IMR-90 (cell line): Measurements from ENCODE around the gene DLL1. TPM values are rescaled to one million over a fixed set of nuclear protein-coding genes. Genes with fewer than 3 reads are reported as not detected.

ENCODE experiments used
- ATAC-seq: fragments of 200-7000 bp; cut with Tn5 transposase; 2 replicates; pipeline ENCODE4 v1.9.1; 2020; ENCODE audit warnings: low read depth, mild to moderate bottlenecking, moderate library complexity
- BruUV-seq: library from RNA; stranded (reverse); fragments of 400-500 nt; replicated peaks from 2 replicates; lab custom pipeline; 2021; lab: Mats Ljungman, UMichigan
- CTCF ChIA-PET: fragments of 300-600 bp; formaldehyde crosslinking; extraction: SDS; loops from one replicate; lab custom pipeline; 2021; ENCODE audit warnings: antibody characterized with exemption; lab: Yijun Ruan, JAX
- POLR2A ChIA-PET: fragments of 300-600 bp; sonication (Branson Sonifier 250); formaldehyde crosslinking; loops from one replicate; lab custom pipeline; 2022; ENCODE audit warnings: antibody characterized with exemption; ENCODE audit not compliant: unreplicated experiment; lab: Charles Lee
- DNase-seq: peaks from one replicate; pipeline ENCODE4 v3.0.0; 2013
- H2AFZ ChIP-seq: replicated peaks from 2 replicates; pipeline ENCODE3; 2013; ENCODE audit warnings: low read length, mild to moderate bottlenecking; ENCODE audit not compliant: poor library complexity
- H2AK5ac ChIP-seq: 2 replicates; pipeline ENCODE4 v1.6.1; 2013; ENCODE audit warnings: low read depth, low read length, inconsistent platforms
- H2AK9ac ChIP-seq: replicated peaks from 2 replicates; pipeline ENCODE3; 2013; ENCODE audit warnings: mild to moderate bottlenecking, low read depth, low read length, moderate library complexity; ENCODE audit not compliant: poor library complexity
- H2BK120ac ChIP-seq: 2 replicates; pipeline ENCODE4 v1.6.1; 2013; ENCODE audit warnings: low read depth, low read length, inconsistent platforms
- H2BK15ac ChIP-seq: 3 replicates; pipeline ENCODE4 v1.6.1; 2013; ENCODE audit warnings: low read depth, low read length, inconsistent platforms
- H2BK20ac ChIP-seq: 2 replicates; pipeline ENCODE4 v1.6.1; 2013; ENCODE audit warnings: low read depth, mild to moderate bottlenecking, inconsistent platforms, low read length, moderate library complexity
- H2BK5ac ChIP-seq: 2 replicates; pipeline ENCODE4 v1.6.1; 2013; ENCODE audit warnings: mild to moderate bottlenecking, low read depth, low read length, inconsistent platforms; ENCODE audit not compliant: poor library complexity, severe bottlenecking
- H3K14ac ChIP-seq: replicated peaks from 2 replicates; pipeline ENCODE4 v1.6.1; 2013; ENCODE audit warnings: low read depth, low read length, inconsistent platforms
- H3K18ac ChIP-seq: 2 replicates; pipeline ENCODE4 v1.6.1; 2013; ENCODE audit warnings: low read depth, low read length, control low read depth
- H3K23ac ChIP-seq: 2 replicates; pipeline ENCODE4 v1.6.1; 2013; ENCODE audit warnings: low read depth, low read length, inconsistent platforms
- H3K27ac ChIP-seq: 2 replicates; pipeline ENCODE4 v1.5.1; 2013; ENCODE audit warnings: mild to moderate bottlenecking, control low read depth, low read length; ENCODE audit not compliant: insufficient read depth
- H3K27me3 ChIP-seq: 2 replicates; pipeline ENCODE4 v1.6.1; 2013; ENCODE audit warnings: low read length; ENCODE audit not compliant: control insufficient read depth, insufficient read depth
- H3K36me3 ChIP-seq: 2 replicates; pipeline ENCODE4 v1.6.1; 2013; ENCODE audit warnings: low read length, mixed read lengths; ENCODE audit not compliant: control insufficient read depth, insufficient read depth
- H3K4ac ChIP-seq: 2 replicates; pipeline ENCODE4 v1.6.1; 2013; ENCODE audit warnings: low read depth, low read length, inconsistent platforms
- H3K4me1 ChIP-seq: 2 replicates; pipeline ENCODE4 v1.6.1; 2013; ENCODE audit warnings: low read length, mixed read lengths; ENCODE audit not compliant: control insufficient read depth, insufficient read depth
- H3K4me2 ChIP-seq: 2 replicates; pipeline ENCODE4 v1.6.1; 2013; ENCODE audit warnings: low read depth, mild to moderate bottlenecking, control low read depth, low read length, moderate library complexity
- H3K4me3 ChIP-seq: 2 replicates; pipeline ENCODE4 v1.5.1; 2013; ENCODE audit warnings: low read depth, mild to moderate bottlenecking, control low read depth, low read length, moderate library complexity; ENCODE audit not compliant: insufficient read depth
- H3K56ac ChIP-seq: 2 replicates; pipeline ENCODE4 v1.6.1; 2013; ENCODE audit warnings: low read length, inconsistent platforms; ENCODE audit not compliant: insufficient read depth; ENCODE audit errors: extremely low read depth
- H3K79me1 ChIP-seq, 2 experiments: 2 replicates each; pipeline ENCODE4 v1.6.1; 2013; ENCODE audit warnings: low read length in 2 of 2, inconsistent platforms in 1 of 2, low read depth in 1 of 2
- H3K9ac ChIP-seq: 2 replicates; pipeline ENCODE4 v1.6.1; 2013; ENCODE audit warnings: low read depth, low read length, control low read depth
- H3K9me1 ChIP-seq: 2 replicates; pipeline ENCODE4 v1.6.1; 2013; ENCODE audit warnings: low read length, inconsistent platforms; ENCODE audit not compliant: insufficient read depth
- H3K9me3 ChIP-seq: 2 replicates; pipeline ENCODE4 v1.6.1; 2013; ENCODE audit warnings: low read length; ENCODE audit not compliant: control insufficient read depth, insufficient read depth
- H4K20me1 ChIP-seq: 2 replicates; pipeline ENCODE4 v1.6.1; 2013; ENCODE audit warnings: low read length, inconsistent platforms; ENCODE audit not compliant: insufficient read depth
- H4K5ac ChIP-seq: 2 replicates; pipeline ENCODE4 v1.6.1; 2013; ENCODE audit warnings: mild to moderate bottlenecking, low read depth, low read length, control low read depth
- H4K8ac ChIP-seq, 2 experiments: 2 replicates each; pipeline ENCODE4 v1.6.1; 2013; ENCODE audit warnings: low read depth in 2 of 2, low read length in 2 of 2, control low read depth in 1 of 2, inconsistent platforms in 1 of 2
- H4K91ac ChIP-seq: 2 replicates; pipeline ENCODE4 v1.6.1; 2013; ENCODE audit warnings: low read depth, low read length, inconsistent platforms; ENCODE audit not compliant: insufficient read depth
- BHLHE40 ChIP-seq: fragments of 150-350 bp; IDR thresholded peaks from 2 replicates; pipeline ENCODE4 v1.6.1; 2016; ENCODE audit warnings: mild to moderate bottlenecking, low read depth, low read length
- CEBPB ChIP-seq: IDR thresholded peaks from 2 replicates; pipeline ENCODE4 v1.6.1; 2012; ENCODE audit warnings: low read depth, low read length, improper control_type of control experiment
- MAZ ChIP-seq: IDR thresholded peaks from 2 replicates; pipeline ENCODE4 v1.6.1; 2012; ENCODE audit warnings: low read depth, mild to moderate bottlenecking, low read length, improper control_type of control experiment, moderate library complexity, borderline replicate concordance
- MXI1 ChIP-seq: IDR thresholded peaks from 2 replicates; pipeline ENCODE4 v1.6.1; 2012; ENCODE audit warnings: low read depth, mild to moderate bottlenecking, low read length, moderate library complexity, borderline replicate concordance
- NFE2L2 ChIP-seq: fragments of 150-350 bp; IDR thresholded peaks from 2 replicates; pipeline ENCODE4 v1.6.1; 2016; ENCODE audit warnings: low read depth, mild to moderate bottlenecking, low read length
- POLR2A ChIP-seq: IDR thresholded peaks from 2 replicates; pipeline ENCODE4 v1.6.1; 2012; ENCODE audit warnings: mild to moderate bottlenecking, low read depth, low read length
- RCOR1 ChIP-seq: IDR thresholded peaks from 2 replicates; pipeline ENCODE4 v1.6.1; 2012; ENCODE audit warnings: mild to moderate bottlenecking, low read length, improper control_type of control experiment; ENCODE audit not compliant: insufficient replicate concordance
- USF2 ChIP-seq: fragments of 150-350 bp; IDR thresholded peaks from 2 replicates; pipeline ENCODE4 v1.6.1; 2017; ENCODE audit warnings: mild to moderate bottlenecking, antibody characterized with exemption, low read length, low read depth
- WGBS, 2 experiments: methylation state at CpG; one replicate each; pipeline versions ENCODE4 v1.1.5 to v1.1.7; 2013; ENCODE audit warnings: missing lambda C conversion rate in 2 of 2; ENCODE audit not compliant: insufficient read length in 1 of 2; ENCODE audit errors: extremely low coverage in 2 of 2; 5-methylcytosine and 5-hydroxymethylcytosine counted together
- dilution Hi-C: fragments of 300-500 bp; cut with HindIII; formaldehyde crosslinking; loops from one replicate; pipeline ENCODE4 v1.14.3; 2018; ENCODE audit warnings: low sequenced_read_pairs; ENCODE audit not compliant: unreplicated experiment
- in situ Hi-C: fragments of 300-500 bp; cut with MboI; formaldehyde crosslinking; loops from 3 replicates; pipeline ENCODE4 v1.14.3; 2019; ENCODE audit warnings: low sequenced_read_pairs, inconsistent platforms, mixed read lengths
- intact Hi-C: fragments of 100-400 bp; cut with micrococcal nuclease; formaldehyde crosslinking; loops from 2 replicates; pipeline ENCODE4 v1.10.0; 2022
- polyA plus RNA-seq, 3 experiments: library from polyadenylated mRNA; depleted of rRNA; stranded (reverse); fragments of >200 nt; gene quantifications; 2 replicates each; pipeline ENCODE4 v1.2.3, GENCODE V29; 2012; ENCODE audit warnings: low replicate concordance in 1 of 3
- total RNA-seq: library from RNA; depleted of rRNA; stranded (reverse); fragments of >200 nt; gene quantifications from 2 replicates; pipeline ENCODE4 v1.2.3, GENCODE V29; 2012
- TF ChIP-seq, protein P1 (sequence below): conservative IDR thresholded peaks from 2 replicates; pipeline ENCODE4 v1.5.1; 2012; ENCODE audit warnings: mild to moderate bottlenecking, low read depth, low read length, improper control_type of control experiment
- TF ChIP-seq, protein P2 (sequence below): fragments of 150-350 bp; IDR thresholded peaks from 2 replicates; pipeline ENCODE4 v1.6.1; 2016; ENCODE audit warnings: low read depth, mild to moderate bottlenecking, low read length, moderate library complexity, borderline replicate concordance

Gene DLL1
- total and polyA plus RNA-seq, 2 of the 4 experiments (the other 2 are of a cell fraction): under 0.01 to 0.31 TPM

- 92% methylated on average over 7 of the region's 21 CpGs; no CpG with 5 or more reads in 1 of the 2 experiments for WGBS, 2 experiments
- Histone ChIP-seq H3K79me1 (no peaks in the 10 kb centered on the region), H2BK120ac (no peak overlapping the region), H3K27me3 (no peaks in the 10 kb centered on the region; the same call in 1 of the 2 replicates), H2AK9ac (no peak overlapping the region), H4K20me1 (no peaks in the 10 kb centered on the region), H3K9me3 (no peaks in the 10 kb centered on the region), H2BK15ac (no peak overlapping the region), H3K9me1 (no peaks in the 10 kb centered on the region), H3K4me1 (no peaks in the 10 kb centered on the region), H2BK20ac (no peak overlapping the region), H4K91ac (no peak overlapping the region), H2AFZ (no peak overlapping the region), H3K9ac (no peak overlapping the region), H4K5ac (no peak overlapping the region), H2AK5ac (no peak overlapping the region), H3K18ac (no peak overlapping the region), H3K4me3 (no peak overlapping the region), H2BK5ac (no peak overlapping the region), H4K8ac (no peak overlapping the region), H3K36me3 (no peaks in the 10 kb centered on the region), H3K14ac (no peak overlapping the region), H3K23ac (no peak overlapping the region), H3K4me2 (no peak overlapping the region), H3K4ac (no peak overlapping the region), H3K56ac (no peak overlapping the region), H3K27ac (no peak overlapping the region)
- intact Hi-C loops: no loop called here
- no TSS peak for BruUV-seq
- ChIA-PET POLR2A (no interaction called here), CTCF (no interaction called here)
- no peak for DNase-seq
- dilution Hi-C loops: no loop called here
- ATAC-seq: no peak
- in situ Hi-C loops: no loop called here
- TF ChIP-seq, protein P1, sequence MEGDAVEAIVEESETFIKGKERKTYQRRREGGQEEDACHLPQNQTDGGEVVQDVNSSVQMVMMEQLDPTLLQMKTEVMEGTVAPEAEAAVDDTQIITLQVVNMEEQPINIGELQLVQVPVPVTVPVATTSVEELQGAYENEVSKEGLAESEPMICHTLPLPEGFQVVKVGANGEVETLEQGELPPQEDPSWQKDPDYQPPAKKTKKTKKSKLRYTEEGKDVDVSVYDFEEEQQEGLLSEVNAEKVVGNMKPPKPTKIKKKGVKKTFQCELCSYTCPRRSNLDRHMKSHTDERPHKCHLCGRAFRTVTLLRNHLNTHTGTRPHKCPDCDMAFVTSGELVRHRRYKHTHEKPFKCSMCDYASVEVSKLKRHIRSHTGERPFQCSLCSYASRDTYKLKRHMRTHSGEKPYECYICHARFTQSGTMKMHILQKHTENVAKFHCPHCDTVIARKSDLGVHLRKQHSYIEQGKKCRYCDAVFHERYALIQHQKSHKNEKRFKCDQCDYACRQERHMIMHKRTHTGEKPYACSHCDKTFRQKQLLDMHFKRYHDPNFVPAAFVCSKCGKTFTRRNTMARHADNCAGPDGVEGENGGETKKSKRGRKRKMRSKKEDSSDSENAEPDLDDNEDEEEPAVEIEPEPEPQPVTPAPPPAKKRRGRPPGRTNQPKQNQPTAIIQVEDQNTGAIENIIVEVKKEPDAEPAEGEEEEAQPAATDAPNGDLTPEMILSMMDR: no peak
- TF ChIP-seq CEBPB (no peak), RCOR1 (no peak), BHLHE40 (no peak), NFE2L2 (no peak), MAZ (no peak), USF2 (no peak), POLR2A (no peak), MXI1 (no peak)
- TF ChIP-seq, protein P2, sequence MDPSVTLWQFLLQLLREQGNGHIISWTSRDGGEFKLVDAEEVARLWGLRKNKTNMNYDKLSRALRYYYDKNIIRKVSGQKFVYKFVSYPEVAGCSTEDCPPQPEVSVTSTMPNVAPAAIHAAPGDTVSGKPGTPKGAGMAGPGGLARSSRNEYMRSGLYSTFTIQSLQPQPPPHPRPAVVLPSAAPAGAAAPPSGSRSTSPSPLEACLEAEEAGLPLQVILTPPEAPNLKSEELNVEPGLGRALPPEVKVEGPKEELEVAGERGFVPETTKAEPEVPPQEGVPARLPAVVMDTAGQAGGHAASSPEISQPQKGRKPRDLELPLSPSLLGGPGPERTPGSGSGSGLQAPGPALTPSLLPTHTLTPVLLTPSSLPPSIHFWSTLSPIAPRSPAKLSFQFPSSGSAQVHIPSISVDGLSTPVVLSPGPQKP: no peak
Measured at GRCh38 chr6:170256641-170257040, 34.2 kb downstream of the DLL1 start.
